Endothelial cell (in vitro differentiated cells): ENCODE data around the gene ERMAP. TPM values are rescaled to one million over a fixed set of nuclear protein-coding genes. Genes with fewer than 3 reads are reported as not detected.
"Not testable (repeated sequence)": the region's sequence is repeated elsewhere in the genome, so short reads cannot be mapped to it uniquely, and the experiment has no call there.

ENCODE experiments used
- DNase-seq: peaks from one replicate; pipeline ENCODE4 v3.0.0; 2021; ENCODE audit warnings: low spot score
- H3K27ac Mint-ChIP-seq: one replicate; pipeline ENCODE4 v1.8.0; 2021; ENCODE audit warnings: mixed read lengths, inconsistent platforms; ENCODE audit not compliant: unreplicated experiment
- H3K27me3 Mint-ChIP-seq: one replicate; pipeline ENCODE4 v1.8.0; 2021; ENCODE audit warnings: mild to moderate bottlenecking, moderate library complexity, mixed read lengths, inconsistent platforms; ENCODE audit not compliant: unreplicated experiment
- H3K36me3 Mint-ChIP-seq: one replicate; pipeline ENCODE4 v1.8.0; 2021; ENCODE audit warnings: mild to moderate bottlenecking, low read depth, mixed read lengths, inconsistent platforms; ENCODE audit not compliant: unreplicated experiment
- H3K4me1 Mint-ChIP-seq: one replicate; pipeline ENCODE4 v1.8.0; 2021; ENCODE audit warnings: mild to moderate bottlenecking, mixed read lengths, inconsistent platforms; ENCODE audit not compliant: unreplicated experiment
- H3K4me3 Mint-ChIP-seq: one replicate; pipeline ENCODE4 v1.8.0; 2021; ENCODE audit warnings: mild to moderate bottlenecking, mixed read lengths, inconsistent platforms; ENCODE audit not compliant: unreplicated experiment
- H3K9me3 Mint-ChIP-seq: one replicate; pipeline ENCODE4 v1.8.0; 2021; ENCODE audit warnings: mixed read lengths, inconsistent platforms; ENCODE audit not compliant: unreplicated experiment
- total RNA-seq: library from RNA; stranded (reverse); fragmentation: NEBNext Ultra II Directional; extraction: Animal tissue kit (Norgen Biotek cat#: 25700); gene quantifications from one replicate; pipeline ENCODE4 v1.2.1, GENCODE V29; 2021; ENCODE audit not compliant: unreplicated experiment
- TF ChIP-seq, protein P1 (sequence below): fragments of 200-600 bp; sonication (generic); IDR thresholded peaks from one replicate; pipeline ENCODE4 v1.5.0; 2021; ENCODE audit warnings: antibody characterized with exemption; ENCODE audit not compliant: unreplicated experiment

ERMAP gene
- total RNA-seq, 1 donor from 2014 or later: 12.4 TPM

DNA sequence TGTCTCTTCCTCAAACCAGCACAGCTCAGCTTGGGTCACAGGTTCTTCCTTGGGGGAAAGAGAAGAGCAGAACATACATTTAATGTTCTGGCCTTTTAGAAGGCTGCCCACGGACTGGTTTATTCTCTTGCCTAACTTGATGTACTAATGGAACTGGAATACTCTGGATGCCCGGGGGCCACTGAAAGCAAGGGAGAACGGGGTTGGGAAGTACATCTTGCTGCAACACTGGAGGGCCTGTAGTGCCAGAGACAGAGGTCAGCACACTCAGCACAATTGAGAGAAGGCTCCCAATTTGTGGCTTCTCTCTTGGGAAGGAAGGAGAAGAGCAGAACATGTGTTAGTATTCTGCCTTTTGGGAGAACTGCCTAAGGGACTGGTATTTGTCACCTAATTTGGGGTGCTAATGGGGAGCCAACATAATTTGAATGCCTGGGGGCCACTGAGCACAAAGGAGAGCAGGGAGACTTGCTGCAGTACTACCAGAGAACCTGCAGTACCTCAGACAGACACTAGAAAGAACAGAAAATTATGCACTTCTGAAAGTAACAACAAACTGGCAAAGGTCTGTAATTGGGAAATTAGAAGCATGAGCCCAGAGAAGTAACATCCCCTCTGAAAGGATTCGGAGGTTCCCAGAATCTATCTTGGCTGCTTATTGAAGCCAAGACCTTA is 43.6 kb downstream of the ERMAP start:
- Mint-ChIP-seq H3K4me3 (no peak overlapping the region), H3K4me1 (peaks cover 8% of the 10 kb centered on the region), H3K36me3 (peaks cover 4% of the 10 kb centered on the region), H3K27me3 (peaks cover 6% of the 10 kb centered on the region), H3K27ac (no peak overlapping the region), H3K9me3 (no peaks in the 10 kb centered on the region)
- TF ChIP-seq, protein P1, sequence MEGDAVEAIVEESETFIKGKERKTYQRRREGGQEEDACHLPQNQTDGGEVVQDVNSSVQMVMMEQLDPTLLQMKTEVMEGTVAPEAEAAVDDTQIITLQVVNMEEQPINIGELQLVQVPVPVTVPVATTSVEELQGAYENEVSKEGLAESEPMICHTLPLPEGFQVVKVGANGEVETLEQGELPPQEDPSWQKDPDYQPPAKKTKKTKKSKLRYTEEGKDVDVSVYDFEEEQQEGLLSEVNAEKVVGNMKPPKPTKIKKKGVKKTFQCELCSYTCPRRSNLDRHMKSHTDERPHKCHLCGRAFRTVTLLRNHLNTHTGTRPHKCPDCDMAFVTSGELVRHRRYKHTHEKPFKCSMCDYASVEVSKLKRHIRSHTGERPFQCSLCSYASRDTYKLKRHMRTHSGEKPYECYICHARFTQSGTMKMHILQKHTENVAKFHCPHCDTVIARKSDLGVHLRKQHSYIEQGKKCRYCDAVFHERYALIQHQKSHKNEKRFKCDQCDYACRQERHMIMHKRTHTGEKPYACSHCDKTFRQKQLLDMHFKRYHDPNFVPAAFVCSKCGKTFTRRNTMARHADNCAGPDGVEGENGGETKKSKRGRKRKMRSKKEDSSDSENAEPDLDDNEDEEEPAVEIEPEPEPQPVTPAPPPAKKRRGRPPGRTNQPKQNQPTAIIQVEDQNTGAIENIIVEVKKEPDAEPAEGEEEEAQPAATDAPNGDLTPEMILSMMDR: peak; percentile 24
- DNase-seq: no peak

DNA sequence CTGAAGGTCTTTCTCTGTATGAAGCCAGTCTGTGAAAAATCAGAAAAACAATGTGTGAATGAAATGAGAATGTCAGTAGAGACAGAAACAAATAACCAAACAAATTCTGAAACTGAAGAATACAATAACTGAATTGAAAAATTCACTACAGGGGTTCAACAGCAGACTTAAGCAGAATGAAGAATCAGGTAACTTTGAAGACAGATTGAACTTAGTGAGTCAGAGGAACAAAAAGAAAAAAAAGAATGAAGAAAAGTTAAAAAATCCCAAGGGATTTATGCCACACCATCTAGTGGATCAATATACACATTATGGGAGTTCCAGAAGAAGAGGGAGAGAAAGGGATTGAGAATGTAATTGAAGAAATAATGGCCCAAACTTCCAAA is 44.1 kb downstream of the ERMAP start:
- Mint-ChIP-seq H3K4me3 (no peak overlapping the region), H3K27ac (no peak overlapping the region), H3K27me3 (peaks cover 3% of the 10 kb centered on the region), H3K36me3 (peaks cover 4% of the 10 kb centered on the region), H3K4me1 (peaks cover 8% of the 10 kb centered on the region), H3K9me3 (no peaks in the 10 kb centered on the region)
- no peak for DNase-seq
- TF ChIP-seq, protein P1: no peak

DNA sequence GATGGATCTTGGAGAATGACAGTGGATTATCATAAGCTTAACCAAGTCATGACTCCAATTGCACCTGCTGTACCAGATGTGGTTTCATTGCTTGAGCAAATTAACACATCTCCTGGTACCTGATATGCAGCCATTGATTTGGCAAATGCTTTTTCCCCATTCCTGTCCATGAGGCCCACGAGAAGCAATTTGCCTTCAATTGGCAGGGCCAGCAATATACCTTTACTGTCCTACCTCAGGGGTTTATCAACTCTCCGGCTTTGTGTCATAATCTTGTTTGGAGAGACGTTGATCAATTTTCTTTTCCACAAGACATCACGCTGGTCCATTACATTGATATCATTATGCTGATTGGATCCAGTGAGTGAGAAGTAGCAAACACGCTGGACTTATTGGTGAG is 49.6 kb downstream of the ERMAP start:
- peaks cover 1% of the 10 kb centered on the region for H3K27me3 Mint-ChIP-seq
- TF ChIP-seq, protein P1: no peak
- DNase-seq: no peak
- H3K36me3 Mint-ChIP-seq: no peaks in the 10 kb centered on the region
- H3K4me1 Mint-ChIP-seq: no peaks in the 10 kb centered on the region
- H3K4me3 Mint-ChIP-seq: no peak overlapping the region
- no peaks in the 10 kb centered on the region for H3K9me3 Mint-ChIP-seq
- no peak overlapping the region for H3K27ac Mint-ChIP-seq

DNA sequence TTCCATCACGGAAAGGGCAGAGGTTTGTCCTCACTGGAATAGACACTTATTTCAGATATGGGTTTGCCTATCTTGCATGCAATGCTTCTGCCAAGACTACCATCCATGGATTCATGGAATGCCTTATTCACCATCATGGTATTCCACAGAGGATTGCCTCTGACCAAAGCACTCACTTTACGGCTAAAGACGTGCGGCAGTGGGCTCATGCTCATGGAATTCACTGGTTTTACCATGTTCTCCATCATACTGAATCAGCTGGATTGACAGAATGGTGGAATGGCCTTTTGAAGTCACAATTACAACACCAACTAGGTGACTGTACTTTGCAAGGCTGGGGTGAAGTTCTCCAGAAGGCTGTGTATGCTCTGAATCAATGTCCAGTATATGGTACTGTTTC is 51.5 kb downstream of the ERMAP start:
- not testable (repeated sequence) for H3K36me3 Mint-ChIP-seq, H3K4me1 Mint-ChIP-seq, H3K27ac Mint-ChIP-seq, H3K4me3 Mint-ChIP-seq, DNase-seq, H3K9me3 Mint-ChIP-seq, H3K27me3 Mint-ChIP-seq

DNA sequence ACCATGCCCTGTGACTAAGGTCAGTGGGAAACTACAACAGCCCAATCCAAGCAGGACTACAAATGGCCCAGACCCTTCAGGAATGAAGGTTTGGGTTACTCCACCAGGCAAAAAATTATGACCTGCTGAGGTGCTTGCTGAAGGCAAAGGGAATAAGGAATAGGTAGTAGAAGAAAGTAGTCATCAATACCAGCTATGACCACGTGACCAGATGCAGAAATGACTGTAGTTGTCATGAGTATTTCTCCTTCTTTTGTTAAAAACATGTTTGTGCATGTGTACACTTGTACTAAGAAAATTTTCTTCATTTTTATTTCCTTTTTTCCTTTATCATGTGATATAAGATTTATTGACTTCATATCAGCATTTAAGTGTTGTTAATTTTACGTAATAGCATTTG is 52.3 kb downstream of the ERMAP start:
- H3K4me3 Mint-ChIP-seq, DNase-seq: not testable (repeated sequence)

DNA sequence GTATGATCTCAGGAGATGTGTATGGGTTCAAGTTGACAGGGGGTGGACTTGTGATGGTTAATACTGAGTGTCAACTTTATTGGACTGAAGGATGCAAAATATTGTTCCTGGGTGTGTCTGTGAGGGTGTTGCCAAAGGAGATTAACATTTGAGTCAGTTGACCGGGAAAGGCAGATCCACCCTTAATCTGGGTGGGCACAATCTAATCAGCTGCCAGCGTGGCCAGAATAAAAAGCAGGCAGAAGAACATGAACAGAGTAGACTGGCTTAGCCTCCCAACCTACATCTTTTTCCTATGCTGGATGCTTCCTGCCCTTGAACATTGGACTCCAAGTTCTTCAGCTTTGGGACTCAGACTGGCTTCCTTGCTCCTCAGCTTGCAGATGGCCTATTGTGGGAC is 52.8 kb downstream of the ERMAP start:
- not testable (repeated sequence) for H3K4me1 Mint-ChIP-seq, H3K27ac Mint-ChIP-seq, H3K9me3 Mint-ChIP-seq, H3K36me3 Mint-ChIP-seq, DNase-seq, H3K4me3 Mint-ChIP-seq, H3K27me3 Mint-ChIP-seq

More for the DNA sequence above, 52.3 kb downstream of the ERMAP start:
- not testable (repeated sequence) for H3K27ac Mint-ChIP-seq, H3K9me3 Mint-ChIP-seq, H3K4me1 Mint-ChIP-seq, H3K36me3 Mint-ChIP-seq, H3K27me3 Mint-ChIP-seq

DNA sequence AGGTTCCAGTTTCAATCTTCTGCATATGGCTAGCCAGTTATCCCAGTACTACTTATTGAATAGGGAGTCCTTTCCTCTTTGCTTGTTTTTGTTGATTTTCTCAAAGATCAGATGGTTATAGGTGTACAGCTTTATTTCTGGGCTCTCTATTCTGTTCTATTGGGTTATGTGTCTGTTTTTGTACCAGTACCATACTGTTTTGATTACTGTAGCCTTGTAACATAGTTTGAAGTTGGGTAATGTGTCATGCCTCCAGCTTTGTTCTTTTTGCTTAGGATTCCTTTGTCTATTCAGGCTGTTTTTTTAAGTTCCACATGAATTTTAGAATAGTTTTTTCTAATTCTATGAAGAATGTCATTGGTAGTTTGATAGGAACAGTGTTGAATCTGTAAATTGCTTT is 56.2 kb downstream of the ERMAP start:
- not testable (repeated sequence) for H3K9me3 Mint-ChIP-seq, H3K27ac Mint-ChIP-seq, H3K36me3 Mint-ChIP-seq, H3K27me3 Mint-ChIP-seq, H3K4me3 Mint-ChIP-seq, DNase-seq
- peaks cover 16% of the 10 kb centered on the region for H3K4me1 Mint-ChIP-seq
